Measurements from ENCODE around the gene FAM184B.
"Not testable (repeated sequence)": the region's sequence is repeated elsewhere in the genome, so short reads cannot be mapped to it uniquely, and the experiment has no call there.

- not testable (repeated sequence) for TF ChIP-seq CTCF, POLR2A (IDR thresholded peaks at IDR 0.05)
These were observed 122.2 kb downstream of the FAM184B start for GRCh38 chr4:17659196-17659595.
